Pulmonary artery endothelial cell (primary cell): Measurements from ENCODE around the gene FBXW4. TPM values are rescaled to one million over a fixed set of nuclear protein-coding genes. Genes with fewer than 3 reads are reported as not detected.
"Not testable (repeated sequence)": the region's sequence is repeated elsewhere in the genome, so short reads cannot be mapped to it uniquely, and the experiment has no call there.

Source experiments
- DNase-seq: peaks from one replicate; pipeline ENCODE4 v3.0.0-alpha.2; 2011; ENCODE audit warnings: low read depth, low spot score
- total RNA-seq: library from RNA; depleted of rRNA; stranded (reverse); fragments of >200 nt; gene quantifications from 2 replicates; pipeline ENCODE4 v1.2.3, GENCODE V29; 2014

The FBXW4 gene
- total RNA-seq, 1 donor from 2014 or later = 23.3 TPM

GRCh38 chr10:101617824-101618568, 77.0 kb downstream of the FBXW4 start:
- no peak for DNase-seq

GRCh38 chr10:101617102-101617823, 77.7 kb downstream of the FBXW4 start:
- DNase-seq = no peak

GRCh38 chr10:101616415-101617101, 78.4 kb downstream of the FBXW4 start:
- DNase-seq = no peak

GRCh38 chr10:101615525-101616116, 79.3 kb downstream of the FBXW4 start:
- DNase-seq = no peak

- DNase-seq = no peak
Measured at GRCh38 chr10:101614663-101615524, 80.1 kb downstream of the FBXW4 start.

- no peak for DNase-seq
Measured at GRCh38 chr10:101613646-101614045, 81.3 kb downstream of the FBXW4 start.

GRCh38 chr10:101612872-101613271, 82.1 kb downstream of the FBXW4 start:
- DNase-seq = no peak

GRCh38 chr10:101612086-101612485, 82.9 kb downstream of the FBXW4 start:
- DNase-seq = no peak

GRCh38 chr10:101611096-101611905, 83.7 kb downstream of the FBXW4 start:
- DNase-seq = no peak

GRCh38 chr10:101609481-101609880, 85.5 kb downstream of the FBXW4 start:
- no peak for DNase-seq

GRCh38 chr10:101607124-101607523, 87.8 kb downstream of the FBXW4 start:
- DNase-seq = no peak

- peak; percentile 17 for DNase-seq
Measured at GRCh38 chr10:101602761-101603398, 92.1 kb downstream of the FBXW4 start.

- no peak for DNase-seq
Measured at GRCh38 chr10:101601541-101601940, 93.4 kb downstream of the FBXW4 start.

GRCh38 chr10:101597091-101597900, 97.7 kb downstream of the FBXW4 start:
- no peak for DNase-seq

GRCh38 chr10:101595591-101596433, 99.2 kb downstream of the FBXW4 start:
- DNase-seq = no peak

GRCh38 chr10:101593331-101593730, 101.6 kb downstream of the FBXW4 start:
- not testable (repeated sequence) for DNase-seq

- DNase-seq = no peak
Measured at GRCh38 chr10:101588879-101589278, 106.1 kb downstream of the FBXW4 start.
